HG02970 (cell line): ENCODE data around the gene CORIN.
"Not testable (repeated sequence)": the region's sequence is repeated elsewhere in the genome, so short reads cannot be mapped to it uniquely, and the experiment has no call there.

Source experiments
- ATAC-seq: cut with Tn5 transposase; IDR thresholded peaks from one replicate; pipeline ENCODE4 v1.9.1; 2021; ENCODE audit warnings: mild to moderate bottlenecking, moderate library complexity, moderate number of reproducible peaks; ENCODE audit not compliant: unreplicated experiment, low FRiP score

The CORIN gene

DNA sequence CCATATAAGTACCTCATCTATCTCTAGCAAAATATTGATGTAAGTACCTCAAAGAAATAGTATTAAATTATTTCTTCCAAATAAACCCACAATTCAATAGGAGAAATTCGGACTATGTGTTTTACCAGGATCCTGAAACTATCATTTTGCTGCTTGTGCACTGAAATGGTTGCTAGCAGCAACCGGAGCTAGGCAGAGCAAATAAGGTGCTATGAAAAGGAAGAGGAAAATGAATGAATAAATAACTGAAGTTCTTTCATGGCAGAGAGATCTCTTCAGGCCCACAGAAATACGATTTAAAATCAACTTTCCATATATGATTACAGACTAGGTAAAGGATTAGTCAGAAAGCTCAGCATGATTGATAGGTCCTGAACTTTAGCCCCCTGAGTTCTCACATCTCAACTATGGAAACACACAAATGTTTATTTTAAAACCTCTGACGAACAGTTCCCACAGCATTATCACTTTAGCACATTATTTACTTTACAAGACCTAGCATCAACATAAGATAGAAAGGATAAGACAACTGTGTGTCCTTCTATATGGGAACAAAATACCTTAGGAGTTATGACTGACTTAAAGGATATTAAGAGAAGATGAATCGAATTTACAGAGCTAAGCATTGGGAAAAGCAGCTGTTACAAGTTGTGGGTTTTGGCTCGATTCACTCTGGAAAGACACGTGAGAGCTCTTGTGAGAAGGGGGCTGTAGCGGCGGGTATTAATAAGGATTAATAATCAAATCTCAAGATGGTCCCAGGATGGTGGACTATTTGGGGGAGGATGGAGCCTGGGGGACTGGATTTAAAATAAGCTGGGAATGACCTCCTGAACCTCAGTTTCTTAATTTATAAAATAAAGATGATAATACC lies 104.3 kb downstream of the CORIN start:
- no peak for ATAC-seq

GRCh38 chr4:47731182-47731581 lies 106.7 kb downstream of the CORIN start:
- no peak for ATAC-seq

GRCh38 chr4:47729131-47729680 lies 108.7 kb downstream of the CORIN start:
- no peak for ATAC-seq

- ATAC-seq, result no peak
These were observed 115.8 kb downstream of the CORIN start for GRCh38 chr4:47721892-47722575.

GRCh38 chr4:47721485-47721884 lies 116.4 kb downstream of the CORIN start:
- ATAC-seq, result no peak

DNA sequence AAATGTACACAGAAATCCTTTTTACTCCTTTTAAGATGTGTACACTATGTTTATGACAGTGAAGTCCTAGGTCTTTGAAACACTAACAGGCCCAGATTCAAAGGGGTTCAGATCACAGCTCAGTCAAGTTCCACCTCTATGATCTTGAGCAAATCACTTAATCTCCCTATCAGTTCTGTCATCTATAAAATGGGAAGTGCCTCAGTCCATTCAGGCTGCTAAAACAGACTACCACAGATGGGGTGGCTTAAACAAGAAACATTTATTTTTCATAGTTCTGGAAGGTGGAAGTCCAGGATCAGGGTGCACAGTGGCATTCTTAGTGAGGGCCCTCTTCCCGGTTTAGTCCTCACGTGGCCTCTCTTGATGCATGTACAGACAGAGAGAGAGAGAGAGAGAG lies 117.1 kb downstream of the CORIN start:
- no peak for ATAC-seq

GRCh38 chr4:47719576-47719975 lies 118.3 kb downstream of the CORIN start:
- no peak for ATAC-seq

DNA sequence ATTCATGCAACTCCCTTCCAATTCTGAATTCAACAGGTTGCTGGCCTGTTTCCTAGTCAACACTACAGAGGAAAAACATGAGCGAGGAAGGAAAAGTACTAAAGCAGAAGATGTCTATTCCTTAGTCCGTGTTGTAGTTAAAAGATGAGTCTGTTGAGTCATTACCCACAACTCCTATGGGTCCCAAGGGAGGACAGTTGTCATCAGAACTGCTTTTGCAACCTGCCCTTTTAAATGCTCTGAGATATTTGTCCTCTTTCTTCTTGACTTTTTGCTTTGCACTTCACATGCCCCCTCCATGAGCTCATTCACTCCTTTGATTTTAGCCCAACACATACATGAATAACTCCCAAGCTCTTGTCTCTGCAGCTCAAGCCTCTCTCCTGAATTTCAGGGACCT lies 119.2 kb downstream of the CORIN start:
- no peak for ATAC-seq

DNA sequence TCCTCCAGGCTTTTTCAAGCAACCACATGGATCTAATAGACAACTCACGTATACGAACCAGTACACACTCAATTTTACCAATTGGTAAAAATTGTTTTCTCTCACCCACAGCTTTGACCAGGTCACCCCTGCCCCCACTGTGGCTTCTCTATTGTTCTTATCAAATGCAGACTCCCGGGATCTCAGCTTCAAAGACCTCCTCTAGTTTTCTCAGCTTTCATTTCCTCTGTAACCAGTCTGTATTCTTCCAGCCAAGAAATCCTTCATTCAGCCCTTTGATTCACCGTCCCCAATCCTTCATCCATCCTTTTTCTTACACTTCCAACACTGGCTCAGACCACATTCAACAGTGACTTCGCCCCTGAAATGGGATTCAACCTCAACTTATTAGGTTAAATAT lies 120.7 kb downstream of the CORIN start:
- ATAC-seq, result no peak

DNA sequence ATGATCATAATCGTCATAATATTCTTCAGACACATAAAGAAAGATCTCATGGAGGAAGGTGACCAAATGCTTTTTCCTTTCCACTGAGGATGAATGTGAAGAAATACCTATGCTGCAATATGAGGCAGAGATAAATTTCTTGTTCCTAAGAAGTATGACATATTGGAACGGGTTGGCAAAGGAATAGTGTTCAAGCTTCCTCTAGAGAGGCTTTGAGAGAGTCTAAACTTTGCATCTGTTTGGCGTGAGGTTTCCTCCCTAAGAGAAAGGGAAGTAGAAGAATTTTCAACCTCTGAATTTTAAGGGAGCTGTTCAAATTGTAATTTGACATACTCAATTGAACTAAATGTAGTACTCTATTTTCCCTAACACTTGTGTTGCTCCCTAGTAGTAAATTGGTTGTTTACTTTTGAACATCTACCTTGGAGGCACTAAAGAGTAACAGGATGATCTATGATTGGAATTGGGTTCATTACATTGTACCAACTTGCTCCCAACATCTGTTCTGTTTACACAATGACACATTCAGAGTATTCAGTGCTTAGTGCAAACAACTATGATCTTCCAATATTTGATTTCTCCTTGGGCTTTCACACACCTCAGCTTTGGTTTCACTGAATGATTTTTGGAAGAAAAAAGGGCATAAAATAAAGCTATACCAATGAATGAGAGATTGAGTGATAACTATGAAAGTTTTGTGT lies 122.0 kb downstream of the CORIN start:
- no peak for ATAC-seq

GRCh38 chr4:47714269-47714668 lies 123.6 kb downstream of the CORIN start:
- no peak for ATAC-seq

DNA sequence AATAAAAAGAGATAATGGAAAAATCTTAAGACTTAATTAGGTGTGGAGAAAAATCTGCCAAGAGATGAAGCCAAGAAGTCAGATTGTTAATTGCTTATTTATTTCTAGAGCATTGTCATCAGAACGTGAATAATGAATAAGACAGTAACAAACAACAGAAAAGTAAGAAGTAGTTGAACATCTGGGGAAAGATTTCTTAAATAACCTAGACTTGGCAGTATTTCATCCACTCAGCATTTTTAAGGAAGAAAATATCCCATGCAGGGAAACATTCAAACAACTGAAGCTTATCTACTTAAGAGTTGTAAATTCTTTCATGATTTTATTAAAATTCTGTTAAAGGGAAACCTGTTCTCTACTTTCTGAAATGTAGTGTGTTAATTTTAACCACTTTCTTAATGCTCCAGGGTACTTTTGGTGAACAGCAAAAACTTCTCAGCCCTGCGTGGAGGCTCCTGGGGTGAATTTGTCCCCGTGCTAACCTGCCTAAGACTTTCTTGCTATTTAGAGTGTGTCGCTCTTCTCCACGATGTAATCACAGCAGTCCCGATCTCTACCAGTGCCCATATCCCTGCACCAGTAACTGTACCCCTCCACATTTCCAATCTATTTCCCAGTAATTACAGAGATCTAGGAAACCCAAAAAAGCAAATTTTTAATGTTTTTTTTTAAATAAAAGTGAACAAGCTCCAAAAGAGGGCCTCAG lies 124.6 kb downstream of the CORIN start:
- ATAC-seq, result no peak

DNA sequence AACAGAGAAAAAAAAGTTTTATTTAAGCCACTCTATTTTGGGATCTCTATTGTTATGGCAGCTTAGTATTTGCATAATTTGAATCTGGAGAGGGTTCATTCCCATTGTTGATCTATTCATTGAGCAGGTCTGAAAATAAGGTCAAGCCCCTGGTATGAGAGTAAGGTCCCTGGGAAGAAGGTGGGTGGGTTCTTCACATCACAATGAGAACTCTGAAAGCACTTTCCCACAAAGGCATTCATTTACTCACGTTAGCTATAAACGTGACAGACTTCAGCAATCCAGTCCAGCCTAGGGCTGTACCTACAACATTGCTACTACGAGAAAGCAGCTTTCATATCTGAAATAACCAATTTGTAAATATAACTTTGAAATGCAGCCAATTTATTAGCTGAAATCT lies 126.2 kb downstream of the CORIN start:
- no peak for ATAC-seq

DNA sequence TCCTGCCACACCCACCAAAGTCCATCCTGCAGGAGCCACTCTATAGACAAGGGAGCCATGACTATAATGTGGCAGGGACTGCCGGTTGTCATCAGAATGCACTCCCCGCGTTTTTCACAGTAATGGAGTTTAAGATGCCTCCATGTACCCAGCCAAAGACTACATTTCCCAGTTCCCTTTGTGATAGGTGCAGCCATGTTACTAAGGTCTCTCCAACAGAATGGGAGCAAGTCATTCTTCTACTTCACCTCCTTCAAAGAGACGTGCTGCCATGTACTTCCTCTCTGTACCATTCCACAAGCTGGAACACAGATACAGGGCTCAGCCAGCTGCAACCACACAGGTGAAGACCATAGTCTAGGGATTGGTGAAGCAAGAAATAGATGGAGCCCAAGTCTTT lies 126.7 kb downstream of the CORIN start:
- ATAC-seq, result no peak

GRCh38 chr4:47706352-47706751 lies 131.5 kb downstream of the CORIN start:
- ATAC-seq, result not testable (repeated sequence)

GRCh38 chr4:47705326-47705981 lies 132.4 kb downstream of the CORIN start:
- no peak for ATAC-seq

DNA sequence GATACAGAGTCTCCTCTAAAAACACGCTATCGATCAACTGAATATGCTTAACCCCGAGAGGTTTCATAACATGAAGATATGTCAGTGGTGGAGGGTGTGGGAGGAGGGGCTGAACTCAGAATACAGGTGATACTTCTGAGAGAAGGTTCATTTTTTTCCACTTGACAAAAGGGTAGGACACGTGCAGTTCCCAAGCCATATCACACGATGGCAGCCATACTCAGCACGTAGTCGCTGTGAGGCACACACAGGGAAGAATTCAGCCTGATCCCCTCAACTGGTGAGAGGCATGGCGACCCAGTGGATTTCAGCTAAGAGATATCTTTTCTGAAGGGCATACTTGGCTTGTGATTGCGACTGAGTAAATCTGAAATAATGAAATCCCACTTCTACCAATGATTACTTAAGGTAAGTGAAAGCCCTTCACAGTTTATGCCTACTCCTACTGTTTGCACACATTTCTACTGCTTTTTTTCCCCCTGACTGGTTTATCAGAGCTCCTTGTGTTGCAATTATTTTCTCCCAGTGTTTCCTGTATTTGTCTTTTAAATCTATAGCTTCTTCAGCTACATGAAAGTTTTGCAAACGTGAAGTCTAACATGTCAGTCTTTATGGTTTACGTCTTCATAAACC lies 133.1 kb downstream of the CORIN start:
- ATAC-seq, result no peak

DNA sequence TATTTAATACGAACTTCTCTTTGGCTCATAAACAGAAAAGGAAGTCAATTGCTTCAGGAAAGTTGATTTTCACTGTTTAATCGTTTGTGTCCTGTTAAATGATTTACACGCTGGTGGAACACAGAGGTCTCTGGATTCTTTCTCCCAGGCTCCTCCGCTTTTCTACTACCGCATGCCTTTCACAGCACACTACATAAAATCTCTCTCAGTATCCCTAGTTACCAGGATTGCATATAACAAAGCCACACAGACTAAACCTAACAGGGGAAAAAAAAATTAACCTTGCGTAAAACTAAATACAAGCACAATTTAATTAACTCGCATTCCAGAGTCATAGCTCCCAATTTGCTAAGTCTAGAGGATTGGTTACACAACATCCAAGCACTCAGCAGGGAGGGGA lies 133.9 kb downstream of the CORIN start:
- no peak for ATAC-seq

- ATAC-seq, result no peak
These were observed 134.9 kb downstream of the CORIN start for GRCh38 chr4:47703008-47703407.
